CD4-positive, alpha-beta T cell treated with Interleukin-2 at 100 ng/mL for 4 hours (primary cell): ENCODE measurements around the gene ORAI3.
A peak's percentile ranks its signal among the peaks of the same experiment; 100 is the strongest.

Experiments
- DNase-seq: peaks from one replicate; pipeline ENCODE4 v3.0.0-alpha.2; 2020; ENCODE audit warnings: low spot score

ORAI3 gene

DNA sequence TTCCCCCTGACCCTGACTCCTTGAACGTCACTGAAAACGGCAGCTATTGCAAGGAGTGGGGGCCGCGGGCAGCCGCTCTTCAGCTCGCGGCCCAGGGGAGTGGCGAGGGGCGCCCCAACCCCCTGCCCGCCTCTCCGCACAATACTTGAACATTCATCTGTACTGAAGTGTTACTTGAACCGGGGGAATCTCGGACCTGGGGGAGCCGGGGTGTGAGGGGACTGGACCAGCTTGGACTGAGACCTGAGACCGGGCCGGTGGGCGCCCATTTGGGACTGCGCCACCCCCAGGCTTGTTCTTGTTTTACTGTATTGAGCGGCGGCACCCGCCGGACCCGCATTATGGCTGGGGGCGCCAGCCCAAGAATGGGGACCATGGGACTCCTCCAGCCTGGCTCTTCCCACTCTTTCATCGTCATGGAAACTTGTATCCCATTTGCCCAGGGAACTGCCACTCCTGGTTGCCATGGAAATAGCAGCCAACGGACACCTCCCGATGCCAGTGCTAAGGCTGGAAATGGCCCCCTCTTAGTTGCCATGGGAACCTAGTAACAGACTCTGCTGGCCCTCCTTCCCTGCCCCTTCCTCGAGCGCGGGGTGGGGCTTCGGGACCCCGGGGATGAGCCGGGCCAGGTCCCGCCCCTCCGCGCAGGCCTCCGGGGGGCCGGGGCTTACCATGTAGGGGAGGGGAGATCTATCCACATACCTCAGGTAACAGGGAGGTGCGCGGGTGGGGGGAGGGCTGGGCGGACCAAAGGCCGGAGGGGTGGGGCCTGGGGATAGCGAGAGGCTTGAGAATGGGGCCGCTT, 805 bp upstream of the ORAI3 start:
- no peak for DNase-seq

DNA sequence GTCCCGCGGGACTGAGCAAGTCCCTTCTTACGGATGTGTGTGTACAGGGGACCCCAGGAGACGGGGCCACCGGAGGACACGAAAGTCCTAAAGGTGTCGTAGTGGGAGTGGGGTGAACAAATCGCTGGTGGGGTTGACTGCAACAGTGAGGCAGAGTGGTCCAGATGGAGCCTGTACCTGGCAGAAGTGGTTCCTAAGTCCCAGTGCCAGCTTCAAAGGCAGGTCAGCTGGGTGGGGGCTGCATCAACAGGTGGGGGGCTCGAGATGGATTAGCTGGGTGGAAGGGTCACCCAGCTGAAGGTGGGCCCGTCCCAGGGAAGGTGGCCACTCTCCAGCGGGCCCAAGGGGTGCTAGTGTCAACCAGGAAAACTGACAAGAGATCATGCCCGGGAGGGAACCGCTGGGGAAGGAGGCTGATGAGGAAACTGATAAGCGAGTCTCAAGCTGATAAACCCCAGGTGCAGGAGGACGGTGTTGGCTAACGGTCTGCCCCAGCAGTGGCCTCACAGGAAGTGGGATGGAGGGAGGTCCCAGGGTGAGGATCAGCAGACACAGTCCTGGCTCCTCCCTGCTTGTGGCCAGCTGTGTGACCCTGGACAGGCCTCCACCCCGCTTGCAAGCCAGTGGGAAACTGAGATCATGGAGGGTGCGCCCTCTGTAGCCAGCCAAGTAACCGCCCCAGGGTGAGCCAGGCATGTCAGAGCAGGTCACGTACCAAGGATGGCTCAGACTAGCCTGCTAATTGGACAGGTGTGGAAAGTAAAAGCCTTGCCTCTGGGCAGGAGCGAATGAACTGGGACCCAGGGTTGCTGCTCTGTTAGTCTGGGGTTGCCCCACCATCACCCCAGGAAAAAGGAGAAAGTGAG, 1.0 kb downstream of the ORAI3 start:
- DNase-seq = peak; percentile 22

DNA sequence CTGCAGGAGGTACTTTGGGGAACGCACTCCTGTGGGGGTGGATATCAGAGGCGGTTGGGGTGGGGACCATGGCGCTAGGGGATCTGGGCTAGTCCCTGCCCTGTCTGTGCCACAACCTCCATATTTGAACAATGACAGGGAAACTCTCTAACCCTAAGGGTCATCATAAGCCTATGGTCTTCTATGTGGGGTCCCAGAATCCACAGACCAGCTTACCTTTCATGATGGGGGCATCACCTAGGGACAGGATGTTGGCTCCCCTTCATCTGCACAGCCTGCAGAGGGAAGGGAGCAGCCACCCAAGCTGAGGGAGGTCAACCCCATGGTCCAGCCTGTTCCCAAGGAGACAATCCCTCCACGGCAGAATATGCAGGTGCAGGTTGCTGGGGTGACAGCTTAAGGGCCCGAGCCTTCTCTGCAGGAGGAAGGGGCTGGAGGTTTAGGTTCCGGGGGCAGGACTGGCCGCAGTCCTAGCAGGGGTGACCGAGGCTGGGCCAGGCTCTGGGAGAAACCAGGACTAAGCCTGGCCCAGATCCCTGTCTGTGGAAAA, 1.7 kb downstream of the ORAI3 start:
- DNase-seq = no peak

DNA sequence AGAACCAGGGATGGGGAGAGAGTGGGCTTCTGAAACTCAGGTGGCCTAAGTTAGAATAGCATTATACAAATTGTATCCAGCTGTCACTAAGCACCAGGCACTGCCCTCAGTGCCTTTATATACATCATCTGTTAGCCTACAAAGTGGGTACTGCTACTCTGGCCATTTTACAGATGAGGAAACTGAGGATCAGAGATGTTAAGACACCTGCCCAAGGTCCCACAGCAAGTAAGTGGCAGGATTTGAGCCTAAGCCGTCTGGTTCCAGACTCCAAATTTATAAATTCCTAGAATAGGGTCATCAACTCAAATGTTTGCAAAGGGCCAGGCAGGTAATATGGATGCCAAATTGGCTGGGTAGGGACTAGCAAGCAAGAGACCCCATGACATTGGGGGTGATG, 2.3 kb downstream of the ORAI3 start:
- no peak for DNase-seq

DNA sequence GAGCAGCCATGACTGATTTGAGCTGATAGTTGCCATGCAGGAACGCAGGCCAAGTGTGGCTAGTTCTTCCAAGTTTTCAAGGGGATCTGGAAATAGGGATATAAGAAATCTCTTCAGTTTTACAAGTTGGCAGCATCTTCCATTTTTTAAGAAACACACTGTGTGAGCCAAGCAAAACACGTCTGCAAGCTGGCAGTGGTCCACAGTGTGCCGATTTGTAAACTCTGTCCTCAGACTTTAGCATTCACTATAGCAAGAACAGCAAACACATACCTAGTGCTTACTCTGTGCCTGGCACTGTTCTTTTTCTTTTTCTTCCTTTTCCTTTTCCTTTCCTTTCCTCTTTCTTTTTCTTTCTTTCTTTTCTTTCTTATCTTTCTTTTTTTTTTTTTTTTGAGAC, 2.9 kb downstream of the ORAI3 start:
- DNase-seq = no peak

DNA sequence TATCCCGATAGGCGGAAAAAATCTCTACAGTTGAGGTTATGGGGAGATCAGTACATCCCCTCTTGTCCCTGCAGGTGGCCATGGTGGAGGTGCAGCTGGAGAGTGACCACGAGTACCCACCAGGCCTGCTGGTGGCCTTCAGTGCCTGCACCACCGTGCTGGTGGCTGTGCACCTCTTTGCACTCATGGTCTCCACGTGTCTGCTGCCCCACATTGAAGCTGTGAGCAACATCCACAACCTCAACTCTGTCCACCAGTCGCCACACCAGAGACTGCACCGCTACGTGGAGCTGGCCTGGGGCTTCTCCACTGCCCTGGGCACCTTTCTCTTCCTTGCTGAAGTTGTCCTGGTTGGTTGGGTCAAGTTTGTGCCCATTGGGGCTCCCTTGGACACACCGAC, 4.2 kb downstream of the ORAI3 start:
- no peak for DNase-seq

DNA sequence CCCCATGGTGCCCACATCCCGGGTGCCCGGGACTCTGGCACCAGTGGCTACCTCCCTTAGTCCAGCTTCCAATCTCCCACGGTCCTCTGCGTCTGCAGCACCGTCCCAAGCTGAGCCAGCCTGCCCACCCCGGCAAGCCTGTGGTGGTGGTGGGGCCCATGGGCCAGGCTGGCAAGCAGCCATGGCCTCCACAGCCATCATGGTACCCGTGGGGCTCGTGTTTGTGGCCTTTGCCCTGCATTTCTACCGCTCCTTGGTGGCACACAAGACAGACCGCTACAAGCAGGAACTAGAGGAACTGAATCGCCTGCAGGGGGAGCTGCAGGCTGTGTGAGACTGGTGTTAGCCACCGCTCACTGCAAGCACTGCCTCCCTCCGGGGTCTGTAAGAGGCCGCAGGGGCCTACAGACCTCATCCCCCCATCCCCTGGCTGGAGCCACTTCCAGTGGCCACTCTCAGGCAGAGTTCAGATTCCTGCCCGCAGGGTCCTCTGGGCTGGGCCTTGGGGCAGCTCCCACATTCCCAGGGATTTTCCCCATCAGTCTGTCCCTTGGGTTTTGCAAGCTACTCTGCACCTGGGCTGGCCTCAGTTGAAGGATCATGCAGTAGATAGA, 4.8 kb downstream of the ORAI3 start:
- peak; percentile 68 for DNase-seq

DNA sequence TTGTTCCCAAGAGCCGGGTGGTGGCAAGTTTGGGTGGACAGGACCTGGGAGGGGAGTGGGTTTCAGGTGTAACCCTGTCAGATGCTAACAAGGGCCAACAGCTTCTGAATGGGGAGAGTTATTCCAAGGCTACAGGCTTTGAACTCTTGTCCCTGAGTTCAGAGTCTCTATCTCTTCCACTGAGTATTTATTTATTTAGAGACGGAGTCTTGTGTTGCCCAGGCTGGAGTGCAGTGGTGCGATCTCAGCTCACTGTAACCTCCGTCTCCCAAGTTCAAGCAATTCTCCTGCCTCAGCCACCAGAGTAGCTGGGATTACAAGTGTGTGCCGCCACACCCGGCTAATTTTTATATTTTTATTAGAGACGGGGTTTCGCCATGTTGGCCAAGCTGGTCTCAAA, 6.1 kb downstream of the ORAI3 start:
- no peak for DNase-seq

DNA sequence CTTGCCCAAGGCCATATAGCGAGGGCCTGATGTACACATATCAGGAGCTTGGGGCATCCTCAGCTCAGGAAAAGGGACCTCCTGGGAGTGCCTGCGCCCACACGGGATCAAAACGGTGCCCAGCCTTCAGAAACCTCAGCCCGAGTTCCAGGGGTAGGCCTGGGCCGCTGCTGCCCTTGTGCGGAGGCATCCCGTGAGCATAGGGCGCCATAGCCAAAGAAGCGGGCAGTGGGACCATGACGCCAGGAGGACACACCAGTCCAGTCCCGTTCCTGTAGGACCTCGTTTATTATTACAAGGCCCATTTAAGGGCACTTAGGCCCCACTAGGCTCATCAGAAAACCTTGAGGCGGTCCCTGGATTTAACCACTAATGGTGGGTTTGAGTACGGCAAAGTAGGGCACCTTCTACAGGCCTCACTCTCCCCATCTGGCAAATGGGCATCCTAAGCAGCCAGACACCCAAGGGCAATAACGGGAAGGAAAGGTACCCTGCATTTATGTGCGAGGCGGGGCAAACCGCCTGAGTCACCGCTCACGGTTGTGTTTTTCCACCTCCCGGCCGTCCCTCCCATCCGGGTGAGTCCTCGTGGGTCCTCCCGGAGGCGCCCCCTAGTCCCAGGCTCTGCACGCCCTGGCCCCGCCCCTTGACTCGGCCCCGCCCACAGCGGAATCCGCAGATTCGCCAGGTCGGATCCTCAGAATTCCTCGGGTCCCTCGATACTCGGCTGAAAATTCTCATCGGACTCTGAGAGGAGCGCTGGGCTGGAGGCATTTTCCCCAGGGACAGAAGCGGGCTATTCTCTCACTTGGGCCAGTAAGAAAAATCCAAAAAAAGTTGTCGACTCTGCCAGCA, 8.0 kb downstream of the ORAI3 start:
- DNase-seq = peak; percentile 91

DNA sequence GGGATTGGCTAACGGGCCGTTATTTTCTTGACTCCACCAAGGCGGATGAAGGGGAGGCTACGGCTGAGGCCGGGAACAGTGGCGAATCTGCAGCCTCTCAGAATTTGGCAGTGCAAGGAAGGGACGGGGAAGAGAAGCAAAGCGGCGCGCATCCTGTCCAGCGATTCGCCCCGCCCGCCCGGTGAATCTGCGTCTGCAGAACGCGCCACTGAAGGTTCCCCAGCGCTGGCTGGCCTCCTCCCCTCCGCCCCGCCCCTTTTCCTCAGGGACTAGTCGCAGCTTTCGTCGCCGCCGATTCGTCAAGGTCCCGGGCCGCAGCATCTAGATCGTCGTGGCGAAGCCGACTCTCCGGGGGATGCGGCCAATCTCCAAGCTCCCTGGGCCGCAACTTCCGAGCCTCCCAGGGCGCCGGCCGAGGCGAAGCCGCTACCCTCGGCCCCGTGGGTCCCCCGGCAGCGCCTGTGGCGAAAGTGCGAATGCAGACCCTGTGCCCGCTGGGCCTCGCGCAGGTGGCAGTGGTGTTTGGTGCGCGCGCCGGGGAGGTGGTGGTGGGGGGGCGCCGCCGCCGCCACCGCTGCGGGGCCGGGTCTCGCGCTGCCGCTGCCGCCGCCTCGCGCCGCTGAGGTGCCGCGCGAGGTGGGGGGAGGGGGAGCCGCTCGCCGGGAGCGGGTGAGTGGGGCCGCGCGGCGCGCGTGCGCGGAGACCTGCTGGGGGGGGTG, 8.7 kb downstream of the ORAI3 start, which contains the start of gene SETD1A:
Gene SETD1A (plus strand): TSS at position 299 of the 719 bp plus-strand sequence. CDS start 978 bp downstream, outside the sequence.
- DNase-seq = peak; percentile 96

DNA sequence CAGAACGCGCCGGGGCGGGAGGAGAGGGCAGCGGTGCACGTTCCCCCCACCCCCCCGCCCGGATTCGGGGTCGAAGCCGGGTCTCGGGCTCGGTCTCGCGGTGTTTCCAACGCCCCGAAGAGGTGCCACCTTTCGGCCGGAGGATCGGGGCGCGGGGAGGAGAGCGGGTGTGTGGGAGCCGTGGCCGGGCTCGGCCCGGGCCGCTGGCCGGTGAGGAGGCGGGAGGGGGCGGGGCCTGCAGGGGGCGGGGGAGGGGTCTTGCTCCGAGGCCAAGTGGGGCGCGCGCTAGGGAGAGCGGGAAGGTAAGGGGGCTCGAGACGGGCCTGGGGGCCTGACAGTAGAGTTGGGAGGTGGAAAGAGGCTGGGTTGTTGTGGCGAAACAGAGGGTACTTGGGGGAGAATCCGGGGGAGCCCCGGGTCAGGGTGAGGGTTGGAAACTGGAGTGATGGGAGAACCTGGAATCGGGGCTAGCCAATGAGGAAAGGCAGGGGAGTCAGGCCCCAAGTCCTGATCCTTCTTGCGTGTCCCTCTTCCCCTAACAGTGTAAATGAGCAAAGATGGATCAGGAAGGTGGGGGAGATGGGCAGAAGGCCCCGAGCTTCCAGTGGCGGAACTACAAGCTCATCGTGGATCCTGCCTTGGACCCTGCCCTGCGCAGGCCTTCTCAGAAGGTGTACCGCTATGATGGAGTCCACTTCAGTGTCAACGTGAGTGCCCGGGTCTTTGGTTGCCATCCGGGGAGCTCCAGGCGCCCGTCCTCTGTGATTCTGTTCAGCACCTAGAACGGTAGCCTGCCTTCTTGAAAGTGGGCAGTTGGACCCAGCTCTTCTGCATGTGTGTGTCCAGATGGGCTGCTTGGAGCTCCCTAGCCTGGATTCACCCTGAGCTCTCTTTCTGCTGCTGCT, 9.6 kb downstream of the ORAI3 start:
- no peak for DNase-seq

DNA sequence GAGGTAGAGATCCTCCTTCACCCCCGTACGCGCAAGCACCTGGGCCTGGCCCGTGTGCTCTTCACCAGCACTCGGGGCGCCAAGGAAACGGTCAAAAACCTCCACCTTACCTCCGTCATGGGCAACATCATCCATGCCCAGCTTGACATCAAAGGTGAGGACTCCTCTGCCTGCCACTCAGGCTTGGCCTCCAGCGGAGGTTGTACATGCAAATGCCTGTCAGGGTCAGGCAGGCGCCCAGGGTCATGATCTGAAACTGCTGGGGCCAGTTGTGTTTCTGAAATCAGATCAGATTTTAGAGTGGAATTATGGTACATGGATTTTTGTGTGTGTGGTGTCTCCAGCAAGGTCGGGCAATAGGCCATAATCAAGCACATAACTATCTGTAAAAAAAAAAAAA, 12.5 kb downstream of the ORAI3 start:
- DNase-seq = no peak

DNA sequence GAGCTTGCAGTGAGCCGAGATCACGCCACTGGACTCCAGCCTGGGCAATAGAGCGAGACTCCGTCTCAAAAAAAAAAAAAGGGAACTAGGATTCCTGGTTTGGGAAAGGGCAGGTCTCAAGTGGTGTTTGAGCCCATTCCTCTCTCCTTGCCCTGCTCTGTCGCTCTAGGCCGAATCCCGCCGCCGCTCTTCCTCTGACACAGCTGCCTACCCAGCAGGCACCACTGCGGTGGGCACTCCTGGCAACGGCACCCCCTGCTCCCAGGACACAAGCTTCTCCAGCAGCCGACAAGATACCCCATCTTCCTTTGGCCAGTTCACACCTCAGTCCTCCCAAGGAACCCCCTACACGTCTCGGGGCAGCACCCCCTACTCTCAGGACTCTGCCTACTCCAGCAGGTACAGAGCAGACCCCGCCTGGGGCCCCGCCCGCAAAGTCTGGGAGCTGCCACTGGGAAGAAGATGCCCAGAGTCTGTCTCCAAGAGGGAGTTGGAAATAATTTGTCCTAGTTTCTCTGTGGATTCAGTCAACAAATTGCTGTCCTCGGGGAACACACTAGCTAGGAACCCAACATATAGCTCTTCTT, 15.2 kb downstream of the ORAI3 start:
- DNase-seq = no peak

DNA sequence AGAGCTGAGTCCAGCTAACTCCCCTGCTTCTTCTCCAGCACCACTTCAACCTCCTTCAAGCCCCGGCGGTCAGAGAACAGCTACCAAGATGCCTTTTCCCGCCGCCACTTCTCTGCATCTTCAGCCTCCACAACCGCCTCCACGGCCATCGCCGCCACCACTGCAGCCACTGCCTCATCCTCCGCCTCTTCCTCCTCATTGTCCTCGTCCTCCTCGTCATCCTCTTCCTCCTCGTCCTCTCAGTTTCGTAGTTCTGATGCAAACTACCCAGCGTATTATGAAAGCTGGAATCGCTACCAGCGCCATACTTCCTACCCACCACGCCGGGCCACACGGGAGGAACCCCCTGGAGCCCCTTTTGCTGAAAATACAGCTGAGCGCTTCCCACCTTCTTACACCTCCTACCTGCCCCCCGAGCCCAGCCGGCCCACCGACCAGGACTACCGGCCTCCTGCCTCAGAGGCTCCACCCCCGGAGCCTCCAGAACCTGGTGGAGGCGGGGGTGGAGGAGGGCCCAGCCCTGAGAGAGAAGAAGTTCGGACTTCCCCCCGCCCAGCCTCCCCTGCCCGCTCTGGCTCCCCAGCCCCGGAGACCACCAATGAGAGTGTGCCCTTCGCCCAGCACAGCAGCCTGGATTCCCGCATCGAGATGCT, 15.8 kb downstream of the ORAI3 start:
- DNase-seq = no peak

DNA sequence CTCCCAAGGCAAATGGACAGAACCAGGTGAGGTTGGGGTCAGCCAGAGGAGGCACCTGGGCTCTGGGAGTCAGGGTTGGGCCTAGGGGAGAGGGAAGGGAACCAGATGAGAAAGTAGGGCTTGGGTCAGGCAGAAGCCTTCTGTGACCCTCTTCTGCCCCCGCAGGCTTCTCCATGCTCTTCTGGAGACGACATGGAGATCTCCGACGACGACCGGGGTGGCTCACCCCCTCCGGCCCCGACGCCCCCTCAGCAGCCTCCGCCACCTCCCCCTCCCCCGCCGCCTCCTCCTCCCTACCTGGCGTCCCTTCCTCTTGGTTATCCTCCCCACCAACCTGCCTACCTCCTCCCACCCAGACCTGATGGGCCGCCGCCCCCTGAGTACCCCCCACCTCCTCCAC, 16.6 kb downstream of the ORAI3 start:
- DNase-seq = no peak

DNA sequence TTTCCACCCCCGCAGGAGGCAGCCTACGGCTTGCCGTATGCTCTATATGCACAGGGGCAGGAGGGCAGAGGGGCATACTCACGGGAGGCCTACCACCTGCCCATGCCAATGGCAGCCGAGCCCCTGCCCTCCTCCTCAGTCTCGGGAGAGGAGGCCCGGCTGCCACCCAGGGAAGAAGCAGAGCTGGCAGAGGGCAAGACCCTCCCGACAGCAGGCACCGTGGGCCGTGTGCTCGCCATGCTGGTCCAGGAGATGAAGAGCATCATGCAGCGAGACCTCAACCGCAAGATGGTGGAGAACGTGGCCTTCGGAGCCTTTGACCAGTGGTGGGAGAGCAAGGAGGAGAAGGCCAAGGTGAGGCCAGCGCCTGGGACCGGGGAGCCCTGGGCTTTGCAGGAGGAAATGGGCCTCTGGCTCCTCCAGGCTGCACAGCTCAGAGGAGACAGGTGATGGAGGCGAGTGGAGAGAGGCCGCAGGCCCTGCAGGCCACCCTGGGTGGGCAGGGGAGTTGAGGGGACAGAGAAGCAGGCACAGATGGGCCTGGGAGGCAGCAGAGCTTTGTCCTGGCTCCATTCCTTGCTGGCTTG, 17.3 kb downstream of the ORAI3 start:
- no peak for DNase-seq

DNA sequence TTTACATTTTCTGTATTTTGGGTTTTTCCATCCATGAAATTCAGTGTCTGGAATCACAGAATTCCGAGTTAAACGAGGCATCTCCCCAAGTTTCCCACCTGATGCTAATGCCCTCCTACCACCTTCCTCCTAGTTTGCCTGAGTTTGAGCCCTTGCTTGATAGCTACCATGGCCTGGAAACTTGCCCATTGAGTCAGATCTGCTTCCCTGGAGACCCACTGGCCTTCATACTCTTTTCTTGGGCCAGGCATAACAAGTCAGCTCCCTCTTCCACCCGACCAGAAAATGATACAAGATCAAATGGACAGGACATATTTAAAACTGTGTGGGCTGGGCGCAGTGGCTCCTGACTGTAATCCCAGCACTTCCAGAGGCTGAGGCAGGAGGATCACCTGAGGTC, 18.9 kb downstream of the ORAI3 start:
- no peak for DNase-seq

DNA sequence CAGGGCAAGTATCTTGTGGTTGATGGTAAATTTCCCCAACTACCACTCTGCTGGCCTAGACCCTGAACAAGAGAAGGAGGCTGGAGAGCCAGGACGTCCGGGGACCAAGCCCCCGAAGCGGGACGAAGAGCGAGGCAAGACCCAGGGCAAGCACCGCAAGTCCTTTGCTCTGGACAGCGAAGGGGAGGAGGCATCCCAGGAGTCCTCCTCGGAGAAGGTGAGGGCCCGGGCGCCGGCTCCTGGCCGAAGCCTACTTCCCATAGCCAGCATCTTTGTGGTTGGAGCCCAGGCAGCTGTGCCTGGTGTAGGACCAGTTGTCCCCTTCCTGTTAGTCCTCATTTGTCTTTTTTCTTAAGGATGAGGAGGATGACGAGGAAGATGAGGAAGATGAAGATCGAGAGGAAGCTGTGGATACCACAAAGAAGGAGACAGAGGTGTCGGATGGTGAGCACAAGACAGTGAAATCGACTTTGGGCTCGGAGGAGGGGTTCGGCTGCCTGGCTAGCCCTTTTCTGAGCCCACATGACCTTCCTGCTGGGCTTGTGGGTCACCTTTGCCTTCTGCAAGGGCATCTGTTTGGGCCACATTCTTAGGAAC, 20.5 kb downstream of the ORAI3 start:
- no peak for DNase-seq
